CMK (cell line): ENCODE data around the gene FIBCD1.

ENCODE experiments used
- DNase-seq: peaks from one replicate; pipeline ENCODE4 v3.0.0-alpha.2; 2010; ENCODE audit warnings: low read depth

The FIBCD1 gene

GRCh38 chr9:130878295-130878694, 60.8 kb downstream of the FIBCD1 start:
- DNase-seq = no peak

- DNase-seq = no peak
Measured at GRCh38 chr9:130877300-130877699, 61.7 kb downstream of the FIBCD1 start.

- DNase-seq = no peak
Measured at GRCh38 chr9:130874783-130875182, 64.3 kb downstream of the FIBCD1 start.

DNA sequence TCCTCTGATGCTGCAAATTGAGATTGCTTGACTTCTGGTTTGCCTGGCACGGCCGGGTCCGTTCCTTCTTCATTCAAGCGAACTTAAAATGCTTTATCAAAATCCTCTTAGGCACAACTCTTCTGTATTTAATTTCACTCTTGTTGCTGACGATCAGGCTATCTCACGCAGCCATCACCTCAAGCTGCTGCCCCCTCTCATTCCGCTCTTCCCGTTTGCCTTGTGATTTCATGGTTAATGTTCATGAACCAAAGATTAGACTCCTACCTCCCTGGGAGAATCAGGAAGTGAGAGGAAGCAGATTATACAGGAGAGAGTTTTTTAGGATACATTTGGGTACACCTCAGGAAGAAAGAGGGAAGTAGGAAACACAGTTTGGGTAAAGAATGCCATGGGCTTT, 65.1 kb downstream of the FIBCD1 start:
- DNase-seq = no peak

DNA sequence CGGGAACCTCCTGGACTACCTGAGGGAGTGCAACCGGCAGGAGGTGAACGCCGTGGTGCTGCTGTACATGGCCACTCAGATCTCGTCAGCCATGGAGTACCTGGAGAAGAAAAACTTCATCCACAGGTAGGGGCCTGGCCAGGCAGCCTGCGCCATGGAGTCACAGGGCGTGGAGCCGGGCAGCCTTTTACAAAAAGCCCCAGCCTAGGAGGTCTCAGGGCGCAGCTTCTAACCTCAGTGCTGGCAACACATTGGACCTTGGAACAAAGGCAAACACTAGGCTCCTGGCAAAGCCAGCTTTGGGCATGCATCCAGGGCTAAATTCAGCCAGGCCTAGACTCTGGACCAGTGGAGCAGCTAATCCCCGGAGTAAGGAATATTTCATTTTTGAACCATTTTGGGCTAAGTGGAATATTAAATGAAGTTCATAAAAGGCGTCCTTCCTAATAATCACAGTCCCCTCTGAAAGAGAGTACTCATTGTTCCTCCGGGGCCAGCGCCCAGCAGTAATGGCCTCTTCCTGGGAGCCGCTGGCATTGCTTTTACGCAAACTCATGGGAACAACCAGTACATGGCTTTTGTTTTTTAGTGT, 66.0 kb downstream of the FIBCD1 start:
- no peak for DNase-seq

DNA sequence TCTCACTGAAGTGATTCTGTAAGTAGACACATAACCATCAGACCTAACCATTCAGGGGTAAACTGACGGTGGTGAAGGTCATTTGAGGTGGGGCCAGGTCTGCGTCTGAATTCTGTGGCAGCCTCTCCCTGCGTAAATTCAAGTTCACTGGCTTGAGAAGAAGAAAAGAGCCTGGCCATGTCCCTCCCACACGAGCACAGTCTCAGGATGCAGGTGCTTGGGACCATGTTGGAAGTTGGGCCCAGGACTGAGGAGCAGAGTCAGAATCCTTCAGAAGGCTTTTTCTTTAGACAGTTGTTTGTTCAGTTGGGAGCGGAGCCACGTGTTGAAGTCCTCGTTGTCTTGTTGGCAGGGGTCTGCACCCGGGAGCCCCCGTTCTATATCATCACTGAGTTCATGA, 66.5 kb downstream of the FIBCD1 start:
- no peak for DNase-seq

- DNase-seq = no peak
Measured at GRCh38 chr9:130872093-130872492, 67.0 kb downstream of the FIBCD1 start.

- DNase-seq = no peak
Measured at GRCh38 chr9:130871395-130872062, 67.5 kb downstream of the FIBCD1 start.

DNA sequence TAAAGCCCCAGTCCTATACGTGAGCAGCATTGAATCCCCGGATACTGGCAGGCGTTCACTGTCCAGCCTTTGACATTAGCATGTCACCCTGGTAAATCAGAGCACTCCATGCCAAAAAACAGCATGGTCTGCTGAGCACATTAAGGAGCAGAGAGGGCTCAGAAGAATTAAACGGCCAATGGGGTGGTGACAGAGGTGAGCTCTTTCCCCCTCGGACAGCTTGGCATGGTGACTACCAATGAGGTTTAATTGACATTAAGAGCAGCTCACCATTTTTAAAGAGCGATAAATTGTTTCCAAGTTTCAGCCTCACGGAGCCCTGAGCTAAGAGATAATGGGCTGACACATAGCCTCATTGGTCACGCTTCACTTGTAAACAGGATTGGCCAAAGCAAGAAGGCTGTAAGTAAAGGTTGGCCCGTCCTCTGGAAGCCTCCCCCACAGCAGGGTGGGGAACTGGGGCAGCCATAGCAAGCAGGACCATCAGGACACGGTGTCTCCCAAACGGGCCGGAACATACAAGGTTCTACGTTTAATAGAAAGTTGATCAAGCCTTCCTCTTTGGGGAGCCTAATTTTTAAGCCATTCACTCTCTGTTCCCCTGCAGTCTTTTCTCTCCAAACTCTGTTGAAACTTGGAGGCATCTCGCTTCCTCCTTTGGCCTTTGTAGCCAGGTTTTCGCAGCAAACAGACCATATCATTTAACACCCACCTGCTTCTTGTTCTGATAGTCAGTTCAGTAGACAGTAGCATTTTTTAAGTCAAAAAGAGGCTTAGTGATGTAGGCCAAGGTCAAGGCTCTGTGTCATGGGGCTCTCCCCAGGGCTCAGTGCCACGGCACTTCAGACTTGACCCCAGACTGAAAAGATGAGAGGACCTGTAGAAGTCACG, 68.3 kb downstream of the FIBCD1 start:
- no peak for DNase-seq

GRCh38 chr9:130869250-130869649, 69.8 kb downstream of the FIBCD1 start:
- no peak for DNase-seq

- DNase-seq = no peak
Measured at GRCh38 chr9:130868230-130868629, 70.8 kb downstream of the FIBCD1 start.

DNA sequence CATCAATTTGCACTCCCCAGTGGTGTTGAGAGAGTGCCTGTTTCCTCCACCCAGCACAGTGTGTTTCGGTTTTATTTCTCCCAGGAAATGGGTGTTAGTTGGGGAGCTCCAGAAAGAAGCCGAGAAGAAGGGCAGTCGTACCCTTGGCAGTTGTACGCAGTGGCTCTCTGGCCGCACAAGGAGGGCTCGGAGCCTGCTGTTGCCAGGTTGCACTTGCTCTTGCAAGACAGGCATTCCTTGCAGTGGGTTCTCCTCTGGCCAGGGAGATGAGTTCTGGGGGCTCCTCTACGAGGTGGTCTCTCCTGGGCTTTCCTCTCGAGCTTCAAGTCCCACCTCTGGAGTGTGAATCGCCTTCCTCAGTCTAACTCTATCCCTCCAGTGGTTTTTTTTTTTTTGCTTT, 71.5 kb downstream of the FIBCD1 start:
- DNase-seq = no peak

- DNase-seq = peak; percentile 34
Measured at GRCh38 chr9:130866474-130866965, 72.5 kb downstream of the FIBCD1 start.

DNA sequence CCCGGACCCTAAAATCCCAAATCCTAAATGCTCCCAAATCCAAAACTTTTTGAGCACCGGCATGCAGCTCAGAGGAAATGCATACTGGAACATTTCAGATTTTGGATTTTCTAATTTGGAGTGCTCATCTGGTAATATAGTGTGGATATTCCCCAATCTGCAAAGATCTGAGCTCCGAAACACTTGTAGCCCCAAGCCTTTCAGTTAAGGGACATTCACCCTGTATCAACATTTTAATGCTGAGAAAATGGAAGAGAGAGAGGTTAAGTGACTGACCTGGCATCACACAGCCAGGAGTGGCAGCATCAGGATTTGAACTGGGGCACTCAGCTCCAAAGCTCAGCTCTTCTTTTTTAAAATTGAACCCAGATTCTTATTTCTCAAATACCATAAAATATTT, 73.1 kb downstream of the FIBCD1 start:
- no peak for DNase-seq

DNA sequence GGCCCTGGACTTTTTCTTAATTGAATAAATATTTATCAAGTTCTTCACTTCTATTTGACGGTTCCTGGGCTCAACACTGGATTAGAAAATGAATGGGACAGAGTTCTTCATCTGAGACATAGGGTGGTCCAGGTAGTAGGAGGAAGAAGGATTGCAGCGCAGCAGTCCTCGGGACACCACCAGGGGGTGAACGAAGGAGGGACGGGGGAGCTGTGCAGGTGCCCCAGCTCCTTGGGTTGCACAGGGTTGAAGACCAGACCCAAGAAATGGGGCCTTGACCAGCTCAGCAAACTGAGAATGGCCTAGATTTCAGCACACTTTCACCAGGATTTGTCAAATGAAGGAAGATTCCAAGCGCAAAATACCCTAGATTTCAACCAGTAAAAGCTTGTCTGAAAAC, 74.5 kb downstream of the FIBCD1 start:
- DNase-seq = no peak

- DNase-seq = no peak
Measured at GRCh38 chr9:130862747-130863146, 76.3 kb downstream of the FIBCD1 start.

GRCh38 chr9:130862217-130862616, 76.8 kb downstream of the FIBCD1 start:
- no peak for DNase-seq

- DNase-seq = no peak
Measured at GRCh38 chr9:130861372-130862180, 77.5 kb downstream of the FIBCD1 start.

DNA sequence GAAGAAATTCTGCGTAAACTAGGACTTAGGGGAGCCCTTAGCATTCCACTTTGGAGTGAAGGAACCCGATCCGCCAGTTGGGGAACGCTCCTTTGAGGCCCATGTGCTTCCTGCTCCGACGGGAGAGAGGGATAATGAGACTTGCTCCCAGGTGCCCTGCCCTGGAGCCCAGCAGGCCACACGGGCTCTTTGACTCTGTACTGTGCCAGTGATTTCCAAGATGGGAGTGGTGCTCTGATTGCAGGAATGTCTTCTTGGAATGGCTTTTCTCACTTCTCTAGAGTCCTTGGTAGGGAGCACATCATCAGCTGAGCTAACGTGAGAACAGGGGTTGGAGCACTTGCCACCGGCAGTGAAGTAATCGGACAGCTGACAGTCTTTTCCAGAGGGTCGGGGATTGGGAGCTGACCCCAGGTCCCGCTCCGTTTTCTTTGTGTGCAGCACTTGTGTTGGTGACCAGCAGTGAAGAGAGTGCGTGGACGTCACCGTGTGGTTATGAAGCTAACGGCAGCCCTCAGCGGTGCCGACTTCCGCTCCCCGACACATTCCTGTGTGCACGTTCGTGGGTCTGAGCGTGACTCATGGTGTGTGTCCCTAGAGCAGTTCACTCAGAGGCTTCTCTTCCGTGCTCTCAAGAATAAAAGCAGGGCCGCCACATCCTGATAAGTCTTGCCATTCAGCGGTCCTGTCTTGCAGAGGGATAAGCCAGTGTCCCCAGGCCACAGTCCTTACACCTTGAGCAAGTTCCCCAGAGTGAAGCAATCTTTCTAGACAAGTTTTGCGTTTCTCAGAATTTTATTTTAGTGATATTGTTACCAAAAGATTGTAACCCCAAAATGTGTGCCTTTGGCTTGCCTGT, 78.4 kb downstream of the FIBCD1 start:
- DNase-seq = no peak

DNA sequence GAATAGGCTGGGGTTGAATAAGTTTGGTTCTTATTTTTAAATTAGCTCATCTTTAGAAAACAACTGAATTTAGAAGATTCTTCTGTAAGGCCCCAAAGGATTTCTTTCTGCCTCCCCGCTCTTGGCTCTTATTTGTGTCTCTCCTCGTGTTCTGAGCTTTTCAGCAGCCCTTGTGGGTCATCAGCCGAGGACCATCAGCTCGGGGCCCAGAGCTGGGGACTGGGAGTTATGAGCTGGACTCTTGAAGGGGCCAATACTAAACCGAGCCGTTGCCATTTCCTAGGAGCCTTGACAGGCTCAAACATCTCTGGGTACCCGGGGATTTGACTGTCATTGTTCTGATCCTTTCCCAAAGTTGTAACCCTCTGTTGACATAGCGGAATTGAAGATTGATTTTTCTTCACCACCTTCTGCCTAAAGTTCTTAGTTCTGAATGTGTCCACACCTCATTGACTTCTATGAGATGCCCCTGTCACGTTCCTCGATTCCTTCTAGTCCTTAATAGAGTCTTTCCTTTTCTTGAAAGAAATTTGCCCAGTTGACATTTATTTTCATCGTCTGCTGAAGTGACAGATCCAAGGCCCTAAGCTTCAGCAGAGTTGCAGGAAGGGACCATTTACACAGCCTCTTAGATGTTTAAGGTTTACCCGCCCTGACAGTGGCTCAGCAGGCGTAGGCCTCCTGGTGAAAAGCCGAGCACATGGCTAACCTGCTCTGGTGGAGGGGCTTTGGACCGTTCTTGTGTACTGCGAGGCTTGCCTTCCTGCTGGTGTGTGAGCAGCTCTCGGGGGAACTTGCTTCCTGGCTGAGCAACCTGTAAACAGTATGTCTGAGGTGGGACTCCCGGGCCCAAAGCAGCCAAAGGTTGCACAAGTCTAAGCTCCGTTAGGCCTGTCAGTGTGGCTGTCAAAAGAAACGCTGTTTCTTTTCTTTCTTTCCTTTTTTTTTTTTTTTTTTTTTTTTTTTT, 80.0 kb downstream of the FIBCD1 start:
- DNase-seq = no peak
